Glutamatergic neuron (in vitro differentiated cells): Measurements from ENCODE around the gene KATNAL2. TPM values are rescaled to one million over a fixed set of nuclear protein-coding genes. Genes with fewer than 3 reads are reported as not detected.

Source experiments
- DNase-seq: peaks from one replicate; pipeline ENCODE4 v3.0.0; 2022
- H3K27ac Mint-ChIP-seq: one replicate; pipeline ENCODE4 v1.8.0; 2020; ENCODE audit warnings: mild to moderate bottlenecking, mixed read lengths, inconsistent platforms; ENCODE audit not compliant: unreplicated experiment
- H3K27me3 Mint-ChIP-seq: one replicate; pipeline ENCODE4 v1.8.0; 2020; ENCODE audit warnings: mild to moderate bottlenecking, moderate library complexity, mixed read lengths, inconsistent platforms; ENCODE audit not compliant: unreplicated experiment
- H3K36me3 Mint-ChIP-seq: one replicate; pipeline ENCODE4 v1.8.0; 2020; ENCODE audit warnings: mild to moderate bottlenecking, mixed read lengths, inconsistent platforms; ENCODE audit not compliant: unreplicated experiment
- H3K4me1 Mint-ChIP-seq: one replicate; pipeline ENCODE4 v1.8.0; 2020; ENCODE audit warnings: mild to moderate bottlenecking, low read depth, mixed read lengths, inconsistent platforms; ENCODE audit not compliant: unreplicated experiment
- H3K4me3 Mint-ChIP-seq: one replicate; pipeline ENCODE4 v1.8.0; 2020; ENCODE audit warnings: mild to moderate bottlenecking, mixed read lengths, inconsistent platforms; ENCODE audit not compliant: unreplicated experiment
- H3K9me3 Mint-ChIP-seq: one replicate; pipeline ENCODE4 v1.8.0; 2020; ENCODE audit warnings: mild to moderate bottlenecking, moderate library complexity, mixed read lengths, inconsistent platforms; ENCODE audit not compliant: unreplicated experiment
- total RNA-seq: library from RNA; stranded (reverse); fragmentation: NEBNext Ultra II Directional; extraction: Animal tissue kit (Norgen Biotek cat#: 25700); gene quantifications from one replicate; pipeline ENCODE4 v1.2.1, GENCODE V29; 2021; ENCODE audit not compliant: unreplicated experiment
- TF ChIP-seq, protein P1 (sequence below): fragments of 200-600 bp; sonication (generic); IDR thresholded peaks from one replicate; pipeline ENCODE4 v1.5.0; 2021; ENCODE audit not compliant: partially characterized antibody, unreplicated experiment

The KATNAL2 gene
- total RNA-seq, 1 donor from 2014 or later, result 2.4 TPM

- DNase-seq, result no peak
- H3K4me3 Mint-ChIP-seq, result no peak overlapping the region
- peaks cover 6% of the 10 kb centered on the region for H3K36me3 Mint-ChIP-seq
- no peaks in the 10 kb centered on the region for H3K9me3 Mint-ChIP-seq
- peaks cover 2% of the 10 kb centered on the region for H3K4me1 Mint-ChIP-seq
- H3K27me3 Mint-ChIP-seq, result no peaks in the 10 kb centered on the region
- no peak overlapping the region for H3K27ac Mint-ChIP-seq
- TF ChIP-seq, protein P1, sequence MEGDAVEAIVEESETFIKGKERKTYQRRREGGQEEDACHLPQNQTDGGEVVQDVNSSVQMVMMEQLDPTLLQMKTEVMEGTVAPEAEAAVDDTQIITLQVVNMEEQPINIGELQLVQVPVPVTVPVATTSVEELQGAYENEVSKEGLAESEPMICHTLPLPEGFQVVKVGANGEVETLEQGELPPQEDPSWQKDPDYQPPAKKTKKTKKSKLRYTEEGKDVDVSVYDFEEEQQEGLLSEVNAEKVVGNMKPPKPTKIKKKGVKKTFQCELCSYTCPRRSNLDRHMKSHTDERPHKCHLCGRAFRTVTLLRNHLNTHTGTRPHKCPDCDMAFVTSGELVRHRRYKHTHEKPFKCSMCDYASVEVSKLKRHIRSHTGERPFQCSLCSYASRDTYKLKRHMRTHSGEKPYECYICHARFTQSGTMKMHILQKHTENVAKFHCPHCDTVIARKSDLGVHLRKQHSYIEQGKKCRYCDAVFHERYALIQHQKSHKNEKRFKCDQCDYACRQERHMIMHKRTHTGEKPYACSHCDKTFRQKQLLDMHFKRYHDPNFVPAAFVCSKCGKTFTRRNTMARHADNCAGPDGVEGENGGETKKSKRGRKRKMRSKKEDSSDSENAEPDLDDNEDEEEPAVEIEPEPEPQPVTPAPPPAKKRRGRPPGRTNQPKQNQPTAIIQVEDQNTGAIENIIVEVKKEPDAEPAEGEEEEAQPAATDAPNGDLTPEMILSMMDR, result no peak
Observed at GRCh38 chr18:47115205-47115604, 197.8 kb downstream of the KATNAL2 start.

GRCh38 chr18:47118981-47119380, 201.6 kb downstream of the KATNAL2 start:
- DNase-seq, result no peak
- Mint-ChIP-seq H3K36me3 (peaks cover 11% of the 10 kb centered on the region), H3K27me3 (no peaks in the 10 kb centered on the region), H3K27ac (no peak overlapping the region), H3K4me1 (no peaks in the 10 kb centered on the region), H3K9me3 (no peaks in the 10 kb centered on the region), H3K4me3 (no peak overlapping the region)
- TF ChIP-seq, protein P1, result no peak

DNA sequence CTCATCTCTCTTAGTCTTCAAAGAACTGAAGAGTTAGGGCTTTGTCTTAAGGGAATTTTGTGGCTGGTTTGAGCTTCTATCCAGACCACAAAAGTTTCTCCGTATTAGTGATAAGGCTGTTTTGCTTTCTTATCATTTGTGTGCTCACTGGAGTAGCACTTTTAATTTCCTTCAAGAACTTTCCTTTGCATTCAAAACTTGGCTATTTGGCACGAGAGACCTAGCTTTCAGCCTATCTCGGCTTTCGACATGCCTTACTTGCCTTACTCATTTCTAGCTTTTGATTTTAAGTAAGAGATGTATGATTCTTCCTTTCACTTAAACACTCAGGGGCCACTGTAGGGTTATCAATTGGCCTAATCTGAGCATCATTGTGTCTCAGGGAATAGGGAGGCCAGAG, 203.0 kb downstream of the KATNAL2 start:
- Mint-ChIP-seq H3K27ac (no peak overlapping the region), H3K36me3 (peaks cover 11% of the 10 kb centered on the region), H3K4me1 (no peaks in the 10 kb centered on the region), H3K4me3 (no peak overlapping the region), H3K27me3 (no peaks in the 10 kb centered on the region), H3K9me3 (no peaks in the 10 kb centered on the region)
- no peak for DNase-seq
- TF ChIP-seq, protein P1, result no peak

DNA sequence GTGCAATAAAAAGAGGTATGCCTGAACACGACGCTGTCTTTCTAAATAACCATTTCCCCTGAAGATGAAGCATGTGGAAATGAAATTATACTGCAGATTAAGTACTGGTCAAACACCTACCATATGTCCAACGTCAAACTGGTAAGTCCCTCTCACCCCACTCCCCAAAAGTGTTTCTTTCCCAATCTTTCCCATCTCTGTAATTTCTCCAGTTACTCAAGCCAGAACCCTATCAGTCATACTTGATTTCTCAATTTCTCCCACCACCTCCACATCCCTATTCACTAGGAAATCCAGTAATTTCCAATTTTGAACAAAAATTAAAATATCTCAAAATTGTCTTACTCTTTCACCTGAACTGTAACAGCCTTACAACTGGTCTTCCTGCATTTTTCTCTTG, 203.7 kb downstream of the KATNAL2 start:
- H3K36me3 Mint-ChIP-seq, result peaks cover 11% of the 10 kb centered on the region
- no peak overlapping the region for H3K4me3 Mint-ChIP-seq
- TF ChIP-seq, protein P1, result no peak
- no peak for DNase-seq
- no peak overlapping the region for H3K27ac Mint-ChIP-seq
- H3K27me3 Mint-ChIP-seq, result no peaks in the 10 kb centered on the region
- H3K4me1 Mint-ChIP-seq, result no peaks in the 10 kb centered on the region
- no peaks in the 10 kb centered on the region for H3K9me3 Mint-ChIP-seq

GRCh38 chr18:47141289-47141688, 223.9 kb downstream of the KATNAL2 start:
- DNase-seq, result no peak
- Mint-ChIP-seq H3K4me3 (no peak overlapping the region), H3K36me3 (no peaks in the 10 kb centered on the region), H3K27me3 (no peaks in the 10 kb centered on the region), H3K27ac (no peak overlapping the region), H3K4me1 (peaks cover 4% of the 10 kb centered on the region), H3K9me3 (no peaks in the 10 kb centered on the region)
- TF ChIP-seq, protein P1, result no peak
